ENCODE measurements around the gene PTPRN2. TPM values are rescaled to one million over a fixed set of nuclear protein-coding genes. Genes with fewer than 3 reads are reported as not detected.

The PTPRN2 gene
- total and polyA plus RNA-seq, 2 of the 13 experiments (the other 11 are each of a cell fraction or from before 2014, with no cell fraction given) = 2.5 to 24.2 TPM

- BruUV-seq (replicated peaks) = no TSS peak
- Histone ChIP-seq H2AFZ (ENCODE audit: low read length) (no peak overlapping the region), H4K20me1 (ENCODE audit: insufficient read depth, low read length) (no peaks in the 10 kb centered on the region), H3K79me2 (ENCODE audit: insufficient read depth, low read length) (no peaks in the 10 kb centered on the region), H3K4me1 (ENCODE audit: insufficient read depth, low read length) (no peaks in the 10 kb centered on the region), H3K4me2 (ENCODE audit: low read depth, low read length) (no peak overlapping the region), H3K36me3 (replicated peaks in 1 of 2; ENCODE audit: control insufficient read depth in 1 of 2, insufficient read depth in 2 of 2, low read length in 2 of 2) (no peaks in the 10 kb centered on the region), H3K27ac (ENCODE audit: extremely low read length, insufficient read depth, low read length) (no peak overlapping the region), H3K27me3 (ENCODE audit: control insufficient read depth in 1 of 2, insufficient read depth in 2 of 2, low read length in 2 of 2) (peaks cover 4 to 53% of the 10 kb centered on the region in 2 experiments), H3K9ac (ENCODE audit: insufficient read depth, low read depth, low read length) (no peak overlapping the region), H3K4me3 (replicated peaks in 1 of 3; ENCODE audit: insufficient read depth in 1 of 3, low read depth in 2 of 3, low read length in 3 of 3) (no peak overlapping the region), H3K9me3 (ENCODE audit: low read length) (peaks cover 6% of the 10 kb centered on the region; the same call in 1 of the 2 replicates)
- ATAC-seq (no peak), DNase-seq (ENCODE audit: low spot score) (no peak), FAIRE-seq (no peak)
- in situ Hi-C loops (cut with HindIII; ENCODE audit: extremely low pct_ligation_motif_present, low pct_unique_long_range_greater_than_20kb) = no loop called here
- 24% methylated on average over 3 of the region's 3 CpGs for WGBS (ENCODE audit: low lambda C conversion rate)
- intact Hi-C loops (cut with micrococcal nuclease; ENCODE audit: unreplicated experiment) = no loop called here
- TF ChIP-seq ZNF619 (CRISPR knock-in tag; IDR thresholded peaks at IDR 0.05) = no peak
- no peak for TF ChIP-seq DMTF1 (CRISPR knock-in tag; IDR thresholded peaks at IDR 0.05)
- TF ChIP-seq HNRNPH1 (optimal IDR thresholded peaks at IDR 0.05; ENCODE audit: low read depth, low read length) = no peak
- no peak for TF ChIP-seq ZNF292 (CRISPR knock-in tag; IDR thresholded peaks at IDR 0.05; ENCODE audit: borderline replicate concordance, low read depth)
- TF ChIP-seq ZHX1 (CRISPR knock-in tag; IDR thresholded peaks at IDR 0.05; ENCODE audit: low read depth) = no peak
- no peak for TF ChIP-seq TBX3 (IDR thresholded peaks at IDR 0.05; ENCODE audit: borderline replicate concordance)
- no peak for TF ChIP-seq NCOA1 (CRISPR knock-in tag; IDR thresholded peaks at IDR 0.05)
- TF ChIP-seq ZNF644 (CRISPR knock-in tag; IDR thresholded peaks at IDR 0.05; ENCODE audit: low read depth) = no peak
- no peak for TF ChIP-seq SP1 (IDR thresholded peaks at IDR 0.05)
- TF ChIP-seq SP1 (CRISPR knock-in tag; IDR thresholded peaks at IDR 0.05) = no peak
- no peak for TF ChIP-seq CENPX (CRISPR knock-in tag; IDR thresholded peaks at IDR 0.05)
- no peak for TF ChIP-seq ESRRA (CRISPR knock-in tag; IDR thresholded peaks at IDR 0.05; ENCODE audit: low read depth)
- no peak for TF ChIP-seq TOPORS (CRISPR knock-in tag; IDR thresholded peaks at IDR 0.05)
- no peak for TF ChIP-seq ZMYM4 (CRISPR knock-in tag; IDR thresholded peaks at IDR 0.05)
- no peak for TF ChIP-seq NR2F1 (CRISPR knock-in tag; IDR thresholded peaks at IDR 0.05)
- TF ChIP-seq ZNF362 (CRISPR knock-in tag; IDR thresholded peaks at IDR 0.05; ENCODE audit: borderline replicate concordance) = no peak
- TF ChIP-seq NKX3-1 (CRISPR knock-in tag; IDR thresholded peaks at IDR 0.05) = no peak
- CTCF ChIA-PET (ENCODE audit: low intra/inter-chr PET ratio, low total read pairs) = no interaction called here
- POLR2A ChIA-PET = no interaction called here
These were observed 1055.6 kb downstream of the PTPRN2 start for GRCh38 chr7:157532068-157532467.
